ENCODE results near the gene ATF6.

DNA sequence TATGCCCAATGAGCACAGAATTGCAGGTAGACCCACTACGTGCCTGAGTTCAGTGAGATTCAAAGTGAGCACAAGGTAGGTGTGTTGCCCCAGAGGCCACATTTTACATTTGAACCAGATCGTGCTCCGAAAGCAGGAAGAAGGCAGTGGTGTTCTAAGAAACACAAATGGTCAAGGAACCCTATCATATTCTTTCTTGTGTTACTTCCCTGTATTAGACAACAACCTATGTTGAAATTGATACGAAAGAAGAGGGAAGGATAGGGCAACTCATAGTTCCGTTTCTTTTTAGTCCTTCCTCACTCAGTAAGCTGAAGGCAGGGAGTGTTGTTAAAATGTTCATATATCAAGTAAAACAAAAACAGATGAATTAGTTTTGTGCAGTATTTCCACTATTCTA is 223.7 kb downstream of the ATF6 start:
- TF ChIP-seq, protein P1, sequence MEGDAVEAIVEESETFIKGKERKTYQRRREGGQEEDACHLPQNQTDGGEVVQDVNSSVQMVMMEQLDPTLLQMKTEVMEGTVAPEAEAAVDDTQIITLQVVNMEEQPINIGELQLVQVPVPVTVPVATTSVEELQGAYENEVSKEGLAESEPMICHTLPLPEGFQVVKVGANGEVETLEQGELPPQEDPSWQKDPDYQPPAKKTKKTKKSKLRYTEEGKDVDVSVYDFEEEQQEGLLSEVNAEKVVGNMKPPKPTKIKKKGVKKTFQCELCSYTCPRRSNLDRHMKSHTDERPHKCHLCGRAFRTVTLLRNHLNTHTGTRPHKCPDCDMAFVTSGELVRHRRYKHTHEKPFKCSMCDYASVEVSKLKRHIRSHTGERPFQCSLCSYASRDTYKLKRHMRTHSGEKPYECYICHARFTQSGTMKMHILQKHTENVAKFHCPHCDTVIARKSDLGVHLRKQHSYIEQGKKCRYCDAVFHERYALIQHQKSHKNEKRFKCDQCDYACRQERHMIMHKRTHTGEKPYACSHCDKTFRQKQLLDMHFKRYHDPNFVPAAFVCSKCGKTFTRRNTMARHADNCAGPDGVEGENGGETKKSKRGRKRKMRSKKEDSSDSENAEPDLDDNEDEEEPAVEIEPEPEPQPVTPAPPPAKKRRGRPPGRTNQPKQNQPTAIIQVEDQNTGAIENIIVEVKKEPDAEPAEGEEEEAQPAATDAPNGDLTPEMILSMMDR (conservative IDR thresholded peaks at IDR 0.05) = no peak
- TF ChIP-seq ZFX (IDR thresholded peaks at IDR 0.05) = no peak

All from C4-2B (cell line).